OCI-LY7 (cell line): ENCODE measurements around the gene PELI1. TPM values are rescaled to one million over a fixed set of nuclear protein-coding genes. Genes with fewer than 3 reads are reported as not detected.

Experiments used
- BruUV-seq: library from RNA; stranded (reverse); fragments of 400-500 nt; replicated peaks from 2 replicates; lab custom pipeline; 2021; lab: Mats Ljungman, UMichigan
- CTCF ChIA-PET: fragments of 300-600 bp; sonication (Branson Sonifier 250); formaldehyde crosslinking; loops from one replicate; lab custom pipeline; 2022; ENCODE audit warnings: antibody characterized with exemption; ENCODE audit not compliant: unreplicated experiment; lab: Charles Lee
- POLR2A ChIA-PET: fragments of 300-600 bp; sonication (Branson Sonifier 250); formaldehyde crosslinking; loops from one replicate; lab custom pipeline; 2022; ENCODE audit warnings: antibody characterized with exemption; lab: Charles Lee
- DNase-seq: peaks from one replicate; pipeline ENCODE4 v3.0.0-alpha.2; 2015; ENCODE audit warnings: low spot score
- H2AFZ ChIP-seq: fragments of 200-600 bp; sonication (generic), shearing (Covaris generic); 2 replicates; pipeline ENCODE4 v1.6.1; 2014; ENCODE audit warnings: mild to moderate bottlenecking, antibody characterized with exemption, low read length, moderate library complexity
- H3K27ac ChIP-seq: fragments of 200-600 bp; sonication (generic); 2 replicates; pipeline ENCODE4 v1.5.1; 2014; ENCODE audit warnings: mixed run types, low read depth, mild to moderate bottlenecking, moderate library complexity, low read length, inconsistent platforms; ENCODE audit not compliant: poor library complexity, severe bottlenecking
- H3K36me3 ChIP-seq: fragments of 200-600 bp; sonication (generic); 2 replicates; pipeline ENCODE4 v1.6.1; 2014; ENCODE audit warnings: mild to moderate bottlenecking, antibody characterized with exemption, low read length, moderate library complexity, mixed read lengths; ENCODE audit not compliant: insufficient read depth
- H3K4me1 ChIP-seq: fragments of 200-600 bp; sonication (generic); 2 replicates; pipeline ENCODE4 v1.5.1; 2014; ENCODE audit warnings: mild to moderate bottlenecking, low read length; ENCODE audit not compliant: insufficient read depth, poor library complexity, severe bottlenecking
- H3K4me2 ChIP-seq: fragments of 200-600 bp; sonication (generic); 2 replicates; pipeline ENCODE4 v1.6.1; 2014; ENCODE audit warnings: mild to moderate bottlenecking, low read length
- H3K4me3 ChIP-seq: fragments of 200-600 bp; sonication (generic); 2 replicates; pipeline ENCODE4 v1.5.1; 2014; ENCODE audit warnings: mild to moderate bottlenecking, low read depth, low read length; ENCODE audit not compliant: poor library complexity, severe bottlenecking
- H3K79me2 ChIP-seq: fragments of 200-600 bp; sonication (generic); 2 replicates; pipeline ENCODE4 v1.6.1; 2016; ENCODE audit warnings: low read depth, mild to moderate bottlenecking, low read length, moderate library complexity, mixed read lengths; ENCODE audit not compliant: insufficient read depth
- H3K9me2 ChIP-seq: fragments of 200-600 bp; sonication (generic); 2 replicates; pipeline ENCODE4 v1.6.1; 2016; ENCODE audit warnings: mild to moderate bottlenecking, low read length, mixed read lengths; ENCODE audit not compliant: insufficient read depth
- H3K9me3 ChIP-seq: fragments of 200-600 bp; sonication (generic); 2 replicates; pipeline ENCODE4 v1.6.1; 2014; ENCODE audit warnings: mild to moderate bottlenecking, mixed run types, low read length, mixed read lengths
- H4K20me1 ChIP-seq: fragments of 200-600 bp; sonication (generic); 2 replicates; pipeline ENCODE4 v1.6.1; 2014; ENCODE audit warnings: mild to moderate bottlenecking, antibody characterized with exemption, low read length, moderate library complexity, mixed read lengths; ENCODE audit not compliant: insufficient read depth
- CTCF ChIP-seq: fragments of 200-600 bp; sonication (generic); conservative IDR thresholded peaks from 2 replicates; pipeline ENCODE4 v1.5.1; 2014; ENCODE audit warnings: mild to moderate bottlenecking, antibody characterized with exemption, low read length, moderate library complexity, mixed read lengths
- EZH2phosphoT487 ChIP-seq: fragments of 200-600 bp; sonication (generic); IDR thresholded peaks from 2 replicates; pipeline ENCODE4 v1.6.1; 2018; ENCODE audit warnings: low read depth, borderline replicate concordance, mild to moderate bottlenecking, mixed run types, antibody characterized with exemption, low read length, moderate library complexity, mixed read lengths
- intact Hi-C: fragments of 100-400 bp; cut with micrococcal nuclease; formaldehyde crosslinking; loops from one replicate; pipeline ENCODE4 v1.10.0; 2022; ENCODE audit not compliant: unreplicated experiment
- total RNA-seq, 2 experiments: library from RNA; depleted of rRNA in 1 of 2; stranded (reverse); fragments of >200 nt in 1 of 2; shearing (Covaris generic) in 1 of 2; gene quantifications; 2 replicates each; pipeline ENCODE4 v1.2.3, GENCODE V29; 2014 to 2022

PELI1 gene
- total RNA-seq, 2 experiments from 2014 or later, result 108 to 174 TPM

GRCh38 chr2:64175419-64176197 lies 31.4 kb upstream of the PELI1 start:
- no peak overlapping the region for H3K27ac ChIP-seq
- H2AFZ ChIP-seq, result no peak overlapping the region
- ChIA-PET POLR2A (interaction anchor here (0.7 to 1.1 kb wide), 2 partner anchors 10 to 27 kb away, joined by 3 read pairs; no protein-coding TSS in a partner anchor), CTCF (no interaction called here)
- BruUV-seq, result no TSS peak
- no peaks in the 10 kb centered on the region for H3K36me3 ChIP-seq
- H3K9me3 ChIP-seq, result no peaks in the 10 kb centered on the region
- TF ChIP-seq CTCF, result no peak
- TF ChIP-seq EZH2phosphoT487, result no peak
- no peaks in the 10 kb centered on the region for H3K9me2 ChIP-seq
- no peaks in the 10 kb centered on the region for H4K20me1 ChIP-seq
- intact Hi-C loops, result no loop called here
- H3K4me3 ChIP-seq, result no peak overlapping the region
- H3K4me2 ChIP-seq, result no peak overlapping the region
- no peak for DNase-seq
- H3K79me2 ChIP-seq, result no peaks in the 10 kb centered on the region
- peaks cover 14% of the 10 kb centered on the region for H3K4me1 ChIP-seq

- TF ChIP-seq EZH2phosphoT487 (no peak), CTCF (no peak)
- no peak overlapping the region for H3K27ac ChIP-seq
- no peak overlapping the region for H3K4me2 ChIP-seq
- no peaks in the 10 kb centered on the region for H3K9me2 ChIP-seq
- intact Hi-C loops, result no loop called here
- peaks cover 29% of the 10 kb centered on the region for H3K4me1 ChIP-seq
- peak overlapping the region; percentile 17; the same call in 1 of the 2 replicates for H2AFZ ChIP-seq
- no peak for DNase-seq
- no TSS peak for BruUV-seq
- H3K9me3 ChIP-seq, result no peaks in the 10 kb centered on the region
- H3K79me2 ChIP-seq, result no peaks in the 10 kb centered on the region
- no peak overlapping the region for H3K4me3 ChIP-seq
- H4K20me1 ChIP-seq, result no peaks in the 10 kb centered on the region
- POLR2A ChIA-PET, result interaction anchor here (0.7 to 0.8 kb wide), 3 partner anchors 11 to 69 kb away, joined by 3 read pairs; no protein-coding TSS in a partner anchor
- CTCF ChIA-PET, result interaction anchor here (0.7 kb wide), 1 partner anchor 157 kb away, joined by 3 read pairs; no protein-coding TSS in a partner anchor
- H3K36me3 ChIP-seq, result no peaks in the 10 kb centered on the region
Measured at GRCh38 chr2:64173156-64174135, 29.2 kb upstream of the PELI1 start.
